K562 (cell line): Measurements from ENCODE around the gene AFG1L. TPM values are rescaled to one million over a fixed set of nuclear protein-coding genes. Genes with fewer than 3 reads are reported as not detected.
A peak's percentile ranks its signal among the peaks of the same experiment; 100 is the strongest.

ENCODE experiments used
- ATAC-seq: fragments of 200-7000 bp; cut with Tn5 transposase; 3 replicates; pipeline ENCODE4 v1.9.1; 2020; ENCODE audit warnings: moderate library complexity
- BruUV-seq: library from RNA; stranded (reverse); fragments of 400-500 nt; replicated peaks from 2 replicates; lab custom pipeline; 2021; lab: Mats Ljungman, UMichigan
- CTCF ChIA-PET: fragments of 300-600 bp; formaldehyde crosslinking; extraction: SDS; loops from one replicate; lab custom pipeline; 2021; ENCODE audit warnings: low intra/inter-chr PET ratio; lab: Yijun Ruan, JAX
- POLR2A ChIA-PET: fragments of 300-600, 350-650 bp; sonication (Branson Sonifier 250); formaldehyde crosslinking; extraction: SDS; loops from one replicate; lab custom pipeline; 2021; ENCODE audit warnings: antibody characterized with exemption, inconsistent platforms; lab: Yijun Ruan, JAX
- DNase-seq, 4 experiments: peaks; one replicate each; pipeline versions ENCODE4 v3.0.0 to v3.0.0-alpha.2; 2011 to 2018; ENCODE audit warnings: low spot score in 3 of 4, mixed read lengths in 3 of 4; ENCODE audit errors: extremely low read depth in 1 of 4
- FAIRE-seq: peaks from 2 replicates; lab custom pipeline; 2011; peaks lifted over from hg19 to GRCh38; lab: Jason Lieb, UNC
- H2AFZ ChIP-seq: 2 replicates; pipeline ENCODE4 v1.6.0; 2011; ENCODE audit warnings: low read depth, low read length, control low read depth, inconsistent platforms
- H3K27ac ChIP-seq: fragments of 200-600 bp; 3 replicates; pipeline ENCODE4 v1.8.0; 2011; ENCODE audit warnings: low read depth, mild to moderate bottlenecking, control low read depth, inconsistent platforms, low read length, moderate library complexity, mixed read lengths; ENCODE audit errors: extremely low read depth
- H3K27me3 ChIP-seq, 2 experiments: fragments of 300-600 bp in 1 of 2; 2 replicates in 1 of 2; 3 replicates in 1 of 2; pipeline versions ENCODE4 v1.6.0 to v1.8.0; 2011; ENCODE audit warnings: inconsistent platforms in 2 of 2, low read length in 2 of 2, mild to moderate bottlenecking in 1 of 2, mixed read lengths in 1 of 2, moderate library complexity in 1 of 2; ENCODE audit not compliant: control insufficient read depth in 2 of 2, insufficient read depth in 2 of 2
- H3K36me3 ChIP-seq: fragments of 300-600 bp; 3 replicates; pipeline ENCODE4 v1.8.0; 2011; ENCODE audit warnings: mild to moderate bottlenecking, low read length, inconsistent platforms; ENCODE audit not compliant: control insufficient read depth, insufficient read depth
- H3K4me1 ChIP-seq, 2 experiments: fragments of 200-600 bp in 1 of 2; replicated peaks in 1 of 2; 2 replicates in 1 of 2; 3 replicates in 1 of 2; pipeline versions ENCODE4 v1.5.1 to v1.8.0; 2011; ENCODE audit warnings: inconsistent platforms in 2 of 2, low read length in 2 of 2, mild to moderate bottlenecking in 1 of 2, mixed read lengths in 1 of 2, moderate library complexity in 1 of 2; ENCODE audit not compliant: control insufficient read depth in 2 of 2, insufficient read depth in 2 of 2
- H3K4me2 ChIP-seq: 2 replicates; pipeline ENCODE4 v1.6.1; 2011; ENCODE audit warnings: low read length, control low read depth, inconsistent platforms, mixed read lengths; ENCODE audit not compliant: insufficient read depth
- H3K4me3 ChIP-seq: fragments of 200-600 bp; sonication (generic), shearing (Covaris generic); 2 replicates; pipeline ENCODE4 v1.5.1; 2016; ENCODE audit warnings: control low read depth, inconsistent platforms
- H3K79me2 ChIP-seq: fragments of 200-600 bp; 3 replicates; pipeline ENCODE4 v1.8.0; 2011; ENCODE audit warnings: low read length, inconsistent platforms; ENCODE audit not compliant: control insufficient read depth, insufficient read depth
- H3K9ac ChIP-seq, 2 experiments: 2 replicates each; pipeline versions ENCODE4 v1.6.0 to v1.6.1; 2011; ENCODE audit warnings: low read depth in 2 of 2, low read length in 2 of 2, control low read depth in 1 of 2, inconsistent platforms in 1 of 2, mild to moderate bottlenecking in 1 of 2, mixed read lengths in 1 of 2; ENCODE audit not compliant: insufficient read depth in 1 of 2
- H3K9me1 ChIP-seq: one replicate; pipeline ENCODE4 v1.6.0; 2011; ENCODE audit warnings: inconsistent platforms, mild to moderate bottlenecking, low read length, moderate library complexity; ENCODE audit not compliant: control insufficient read depth, insufficient read depth
- H3K9me3 ChIP-seq: replicated peaks from 2 replicates; pipeline ENCODE4 v1.5.1; 2011; ENCODE audit warnings: low read depth, low read length, inconsistent platforms; ENCODE audit not compliant: control insufficient read depth, insufficient read depth
- H4K20me1 ChIP-seq: replicated peaks from 2 replicates; pipeline ENCODE4 v1.6.1; 2011; ENCODE audit warnings: low read length, inconsistent platforms, mixed read lengths; ENCODE audit not compliant: control insufficient read depth, insufficient read depth
- AFF4 ChIP-seq: sonication (generic); formaldehyde crosslinking; IDR thresholded peaks from 2 replicates; pipeline ENCODE4 v1.8.0; 2023; ENCODE audit warnings: mild to moderate bottlenecking, missing genetic modification reagents
- ARID2 ChIP-seq: fragments of 450-650 bp; IDR thresholded peaks from 2 replicates; pipeline ENCODE4 v1.6.1; 2017; ENCODE audit warnings: antibody characterized with exemption, mild to moderate bottlenecking
- CEBPB ChIP-seq: fragments of 450-650 bp; IDR thresholded peaks from 2 replicates; pipeline ENCODE4 v1.6.1; 2016; ENCODE audit warnings: missing genetic modification characterization, missing compliant biosample characterization
- CEBPG ChIP-seq, 3 experiments: fragments of 200-800 bp in 1 of 3; sonication (Bioruptor generic) in 1 of 3; sonication (generic) in 1 of 3; formaldehyde crosslinking in 1 of 3; IDR thresholded peaks in 2 of 3; conservative IDR thresholded peaks in 1 of 3; 2 replicates each; pipeline versions ENCODE4 v1.6.1 to v1.8.0; 2016 to 2022; ENCODE audit warnings: missing compliant biosample characterization in 2 of 3, missing genetic modification characterization in 2 of 3, mild to moderate bottlenecking in 1 of 3, missing genetic modification reagents in 1 of 3
- E2F6 ChIP-seq, 2 experiments: IDR thresholded peaks; 2 replicates each; pipeline ENCODE4 v1.6.1; 2011; ENCODE audit warnings: borderline replicate concordance in 1 of 2, control low read depth in 1 of 2, low read depth in 1 of 2, low read length in 1 of 2, mild to moderate bottlenecking in 1 of 2, mixed read lengths in 1 of 2, moderate library complexity in 1 of 2; ENCODE audit not compliant: insufficient read depth in 1 of 2, insufficient read length in 1 of 2, poor library complexity in 1 of 2, severe bottlenecking in 1 of 2; ENCODE audit errors: extremely low read depth in 1 of 2
- EHMT2 ChIP-seq: fragments of 450-650 bp; IDR thresholded peaks from 2 replicates; pipeline ENCODE4 v1.6.1; 2018; ENCODE audit warnings: antibody characterized with exemption
- ETV6 ChIP-seq, 3 experiments: fragments of 150-350 bp in 1 of 3; sonication (generic) in 1 of 3; formaldehyde crosslinking in 1 of 3; IDR thresholded peaks; 2 replicates each; pipeline versions ENCODE4 v1.6.1 to v1.8.0; 2014 to 2022; ENCODE audit warnings: borderline replicate concordance in 2 of 3, low read depth in 2 of 3, antibody characterized with exemption in 1 of 3, low read length in 1 of 3, mild to moderate bottlenecking in 1 of 3, missing genetic modification reagents in 1 of 3
- ID3 ChIP-seq, 2 experiments: fragments of 250-450 bp in 1 of 2; fragments of 450-650 bp in 1 of 2; sonication (Bioruptor Pico) in 1 of 2; IDR thresholded peaks; 2 replicates each; pipeline versions ENCODE4 v1.6.1 to v1.8.0; 2016 to 2021; ENCODE audit warnings: mild to moderate bottlenecking in 2 of 2, moderate library complexity in 2 of 2, missing compliant biosample characterization in 1 of 2, missing genetic modification characterization in 1 of 2
- NFE2 ChIP-seq: IDR thresholded peaks from 2 replicates; pipeline ENCODE4 v1.6.1; 2014; ENCODE audit warnings: antibody characterized with exemption, low read depth
- PHB ChIP-seq: fragments of 250-450 bp; sonication (Bioruptor Pico); IDR thresholded peaks from 2 replicates; pipeline ENCODE4 v1.5.0; 2021
- SLC30A9 ChIP-seq: fragments of 250-450 bp; sonication (Bioruptor Pico); IDR thresholded peaks from 2 replicates; pipeline ENCODE4 v1.8.0; 2022; ENCODE audit warnings: mild to moderate bottlenecking, moderate library complexity
- ZNF316 ChIP-seq: fragments of 450-650 bp; IDR thresholded peaks from 2 replicates; pipeline ENCODE4 v1.6.1; 2016
- WGBS: fragments of 100-300 bp; shearing (Covaris generic); methylation state at CpG from one replicate; pipeline ENCODE4 v1.1.6; 2016; ENCODE audit warnings: low coverage, mixed read lengths; ENCODE audit not compliant: insufficient coverage; ENCODE audit errors: missing lambda C conversion rate; 5-methylcytosine and 5-hydroxymethylcytosine counted together
- in situ Hi-C: fragments of 300-500 bp; cut with MboI; formaldehyde crosslinking; loops from 4 replicates; pipeline ENCODE4 v1.15.0; 2018; ENCODE audit warnings: inconsistent platforms, mixed read lengths
- intact Hi-C: fragments of 100-400 bp; cut with micrococcal nuclease; formaldehyde crosslinking; loops from 2 replicates; pipeline ENCODE4 v1.14.2; 2022
- polyA plus RNA-seq, 8 experiments: library from polyadenylated mRNA; depleted of rRNA in 4 of 8; stranded (reverse) in 5 of 8; unstranded in 3 of 8; fragments of >200 nt; fragmentation: Nextera tagmentation in 2 of 8; fragmentation: Illumina TruSeq in 1 of 8; extraction: Ambion mirVana in 2 of 8; extraction: Trizol in 1 of 8; gene quantifications; 2 replicates each; pipeline versions ENCODE4 v1.2.1 to v1.2.3, GENCODE V29; 2011 to 2014; ENCODE audit warnings: inconsistent platforms in 1 of 8, missing spikeins in 1 of 8
- total RNA-seq, 7 experiments: library from RNA; depleted of rRNA in 6 of 7; stranded (reverse); fragments of >200 nt in 6 of 7; fragmentation: Illumina TruSeq in 2 of 7; extraction: Trizol in 2 of 7; gene quantifications; 2 replicates each; pipeline versions ENCODE4 v1.2.1 to v1.2.3, GENCODE V29; 2011 to 2021; ENCODE audit warnings: low replicate concordance in 1 of 7

AFG1L gene
- total and polyA plus RNA-seq, 9 of the 15 experiments (the other 6 are each of a cell fraction or from before 2014, with no cell fraction given): 2.2 to 15.5 (median 5.8) TPM

GRCh38 chr6:108438918-108439317 is 144.1 kb downstream of the AFG1L start:
- Histone ChIP-seq H3K4me2 (no peak overlapping the region), H3K27ac (no peak overlapping the region)
- 62% methylated on average over 8 of the region's 8 CpGs for WGBS
- POLR2A ChIA-PET: no interaction called here
- no peak for TF ChIP-seq ZNF316
- TF ChIP-seq SLC30A9 (CRISPR knock-in tag): no peak
- no peak for TF ChIP-seq ETV6 (IDR thresholded peaks at IDR 0.05; ENCODE audit: borderline replicate concordance in 1 of 2, low read depth in 2 of 2, low read length in 1 of 2)
- no peak for TF ChIP-seq ETV6 (CRISPR knock-in tag; IDR thresholded peaks at IDR 0.05; ENCODE audit: borderline replicate concordance)
- no peak for TF ChIP-seq PHB (CRISPR knock-in tag)
- no peak for TF ChIP-seq CEBPG (CRISPR knock-in tag; IDR thresholded peaks at IDR 0.05)
- TF ChIP-seq CEBPG (tag; conservative IDR thresholded peaks at IDR 0.05 in 1 of 2, IDR thresholded peaks at IDR 0.05 in 1 of 2): peak; percentile 17 to 28; a peak in 1 of 4 replicates
- no peak for TF ChIP-seq EHMT2
- no peak for TF ChIP-seq AFF4
- no peak for TF ChIP-seq ID3 (CRISPR knock-in tag; IDR thresholded peaks at IDR 0.05)
- no peak for TF ChIP-seq ID3 (tag; IDR thresholded peaks at IDR 0.05)
- TF ChIP-seq NFE2: no peak
- TF ChIP-seq CEBPB (tag): peak; percentile 73
- TF ChIP-seq ARID2: no peak
- TF ChIP-seq E2F6 (IDR thresholded peaks at IDR 0.05; ENCODE audit: borderline replicate concordance in 1 of 2, extremely low read depth in 1 of 2, insufficient read depth in 1 of 2, insufficient read length in 1 of 2, low read depth in 1 of 2, low read length in 1 of 2, poor library complexity in 1 of 2, severe bottlenecking in 1 of 2): no peak
- TF ChIP-seq, all 486 proteins: peak for 2
- no peak for DNase-seq
- H3K79me2 ChIP-seq: no peaks in the 10 kb centered on the region
- H3K36me3 ChIP-seq: no peaks in the 10 kb centered on the region
- intact Hi-C loops: no loop called here
- no peaks in the 10 kb centered on the region for H3K4me1 ChIP-seq
- no peak overlapping the region for H2AFZ ChIP-seq
- H3K9ac ChIP-seq: no peak overlapping the region
- in situ Hi-C loops: no loop called here
- no peaks in the 10 kb centered on the region for H3K9me3 ChIP-seq
- CTCF ChIA-PET: no interaction called here
- no peaks in the 10 kb centered on the region for H3K9me1 ChIP-seq
- H3K4me3 ChIP-seq: no peak overlapping the region
- H3K27me3 ChIP-seq: no peaks in the 10 kb centered on the region
- no peak for ATAC-seq
- no peaks in the 10 kb centered on the region for H4K20me1 ChIP-seq
- no TSS peak for BruUV-seq
- no peak for FAIRE-seq
